HUES48 (cell line): ENCODE measurements around the gene PPP1R3C.

Experiments
- H3K27ac ChIP-seq: one replicate; pipeline ENCODE4 v1.7.0; 2013; ENCODE audit warnings: low read depth, low read length, inconsistent platforms
- H3K27me3 ChIP-seq: 2 replicates; pipeline ENCODE4 v1.6.1; 2013; ENCODE audit warnings: mild to moderate bottlenecking, low read length; ENCODE audit not compliant: control insufficient read depth, insufficient read depth
- H3K36me3 ChIP-seq: 2 replicates; pipeline ENCODE4 v1.6.1; 2013; ENCODE audit warnings: low read length; ENCODE audit not compliant: control insufficient read depth, insufficient read depth
- H3K4me1 ChIP-seq: 2 replicates; pipeline ENCODE4 v1.6.1; 2013; ENCODE audit warnings: mild to moderate bottlenecking, low read length; ENCODE audit not compliant: control insufficient read depth, insufficient read depth
- H3K4me3 ChIP-seq: 2 replicates; pipeline ENCODE4 v1.5.1; 2013; ENCODE audit warnings: mild to moderate bottlenecking, low read depth, low read length
- H3K9ac ChIP-seq: 2 replicates; pipeline ENCODE4 v1.6.1; 2013; ENCODE audit warnings: mild to moderate bottlenecking, low read depth, low read length, moderate library complexity
- H3K9me3 ChIP-seq: 2 replicates; pipeline ENCODE4 v1.6.1; 2013; ENCODE audit warnings: low read length; ENCODE audit not compliant: control insufficient read depth, insufficient read depth

PPP1R3C gene

DNA sequence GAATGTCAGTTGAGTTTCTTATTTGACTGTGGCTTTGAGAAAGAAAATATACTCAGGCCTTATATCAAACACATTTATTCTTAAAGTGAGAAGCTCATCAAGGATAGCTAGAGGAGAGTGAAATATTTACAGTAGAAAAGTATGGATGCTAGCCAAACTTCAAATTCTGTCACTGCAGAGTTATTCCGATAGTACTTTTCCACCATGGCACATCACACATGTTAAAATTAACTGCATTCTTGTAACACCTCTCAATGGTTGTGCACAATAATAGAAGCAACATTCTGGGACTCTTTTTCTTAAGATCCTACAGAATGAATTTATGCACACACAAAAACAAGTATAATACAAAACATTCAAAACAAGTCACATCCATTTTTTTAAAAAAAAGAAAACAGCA, 4.5 kb downstream of the PPP1R3C start:
- peaks cover 14% of the 10 kb centered on the region for H3K27me3 ChIP-seq
- peaks cover 2% of the 10 kb centered on the region; the same call in 1 of the 2 replicates for H3K9me3 ChIP-seq
- H3K4me3 ChIP-seq = no peak overlapping the region
- peaks cover 2% of the 10 kb centered on the region; the same call in 1 of the 2 replicates for H3K4me1 ChIP-seq
- H3K36me3 ChIP-seq = no peaks in the 10 kb centered on the region
- no peak overlapping the region for H3K27ac ChIP-seq
- no peak overlapping the region for H3K9ac ChIP-seq

DNA sequence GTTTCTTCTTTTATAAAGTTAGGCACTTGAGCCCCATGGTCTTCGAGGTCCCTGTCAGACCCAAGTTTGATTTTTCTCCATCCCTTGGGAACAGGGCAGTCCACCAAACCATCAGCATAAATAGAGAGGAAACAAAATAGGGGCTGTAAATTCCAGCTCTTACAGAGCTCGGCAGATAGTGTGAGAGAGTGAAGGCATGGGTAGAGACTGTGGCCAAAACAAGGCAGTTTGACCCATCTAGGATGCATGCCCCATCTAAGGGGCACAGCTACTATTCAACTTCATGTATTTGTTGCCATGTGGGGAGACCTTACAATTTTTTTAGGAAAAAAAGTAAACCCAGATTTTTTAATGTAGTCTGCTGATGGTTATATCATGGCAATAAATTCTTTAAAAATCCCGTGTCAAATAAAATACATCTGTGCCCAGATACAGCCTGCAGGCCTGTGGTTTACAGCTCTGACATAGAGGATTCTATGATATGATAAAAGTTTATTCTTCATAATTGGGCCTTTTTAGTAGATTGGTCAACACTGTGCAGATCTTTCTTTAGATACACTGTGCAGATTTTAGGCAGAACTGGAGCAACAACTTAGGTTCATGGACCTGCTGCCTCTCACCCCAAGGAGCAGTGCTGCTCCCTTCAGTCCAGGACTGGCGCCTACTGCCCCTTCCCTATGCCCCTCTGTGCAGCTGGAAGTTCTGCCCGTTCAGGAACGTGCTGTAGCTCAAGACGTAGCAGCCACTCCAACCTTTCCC, 5.3 kb downstream of the PPP1R3C start:
- no peak overlapping the region for H3K27ac ChIP-seq
- H3K27me3 ChIP-seq = peaks cover 7% of the 10 kb centered on the region

GRCh38 chr10:91626936-91627335, 5.9 kb downstream of the PPP1R3C start:
- Histone ChIP-seq H3K36me3 (no peaks in the 10 kb centered on the region), H3K9me3 (peaks cover 2% of the 10 kb centered on the region; the same call in 1 of the 2 replicates), H3K9ac (no peak overlapping the region), H3K27me3 (peaks cover under 1% of the 10 kb centered on the region), H3K27ac (no peak overlapping the region), H3K4me3 (no peak overlapping the region), H3K4me1 (no peaks in the 10 kb centered on the region)

More for the DNA sequence above, 5.3 kb downstream of the PPP1R3C start:
- Histone ChIP-seq H3K9ac (no peak overlapping the region), H3K4me1 (no peaks in the 10 kb centered on the region), H3K9me3 (peaks cover 2% of the 10 kb centered on the region; the same call in 1 of the 2 replicates), H3K36me3 (no peaks in the 10 kb centered on the region), H3K4me3 (no peak overlapping the region)

DNA sequence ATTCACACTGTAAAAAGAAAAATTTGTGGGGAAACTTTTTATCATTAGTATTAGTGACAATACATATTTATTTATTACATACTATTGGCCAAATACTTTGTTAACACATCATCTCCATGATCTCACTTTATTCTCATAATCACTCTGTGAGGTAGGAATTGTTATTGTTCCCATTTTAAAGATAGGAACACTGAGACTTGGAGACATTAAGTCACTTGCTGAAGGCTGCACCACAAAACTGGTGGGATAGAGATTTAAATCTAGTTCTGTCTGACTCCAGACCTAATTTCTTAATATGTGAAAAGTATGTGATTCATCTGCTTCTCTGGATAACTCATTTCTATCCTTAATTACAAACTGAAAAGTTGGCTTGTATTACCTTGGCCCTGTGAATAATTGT, 8.2 kb downstream of the PPP1R3C start:
- Histone ChIP-seq H3K9ac (no peak overlapping the region), H3K4me3 (no peak overlapping the region), H3K4me1 (no peaks in the 10 kb centered on the region), H3K27ac (no peak overlapping the region), H3K27me3 (no peaks in the 10 kb centered on the region), H3K36me3 (no peaks in the 10 kb centered on the region), H3K9me3 (peaks cover 2% of the 10 kb centered on the region; the same call in 1 of the 2 replicates)

DNA sequence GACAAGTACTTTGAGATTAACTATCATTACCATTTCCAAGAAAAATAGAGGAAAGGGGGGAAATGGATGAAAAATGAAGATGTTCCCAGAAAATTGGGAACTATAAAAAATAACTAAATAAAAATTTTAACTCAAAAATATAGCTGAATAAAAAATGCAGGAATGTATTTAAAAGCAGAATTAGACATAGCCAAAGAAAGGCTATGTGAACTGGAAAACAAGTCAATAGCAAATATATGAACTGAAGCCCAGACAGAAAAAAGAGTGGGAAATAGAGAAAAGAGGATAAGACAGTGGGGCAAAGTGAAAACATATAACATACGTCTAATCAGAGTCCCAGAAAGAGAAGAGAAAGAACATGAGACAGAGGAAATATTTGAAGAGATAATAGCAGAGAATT, 10.3 kb downstream of the PPP1R3C start:
- no peaks in the 10 kb centered on the region for H3K27me3 ChIP-seq
- H3K9me3 ChIP-seq = peaks cover 2% of the 10 kb centered on the region; the same call in 1 of the 2 replicates
- H3K27ac ChIP-seq = no peak overlapping the region
- H3K9ac ChIP-seq = no peak overlapping the region
- H3K4me3 ChIP-seq = no peak overlapping the region
- H3K4me1 ChIP-seq = no peaks in the 10 kb centered on the region
- H3K36me3 ChIP-seq = no peaks in the 10 kb centered on the region

DNA sequence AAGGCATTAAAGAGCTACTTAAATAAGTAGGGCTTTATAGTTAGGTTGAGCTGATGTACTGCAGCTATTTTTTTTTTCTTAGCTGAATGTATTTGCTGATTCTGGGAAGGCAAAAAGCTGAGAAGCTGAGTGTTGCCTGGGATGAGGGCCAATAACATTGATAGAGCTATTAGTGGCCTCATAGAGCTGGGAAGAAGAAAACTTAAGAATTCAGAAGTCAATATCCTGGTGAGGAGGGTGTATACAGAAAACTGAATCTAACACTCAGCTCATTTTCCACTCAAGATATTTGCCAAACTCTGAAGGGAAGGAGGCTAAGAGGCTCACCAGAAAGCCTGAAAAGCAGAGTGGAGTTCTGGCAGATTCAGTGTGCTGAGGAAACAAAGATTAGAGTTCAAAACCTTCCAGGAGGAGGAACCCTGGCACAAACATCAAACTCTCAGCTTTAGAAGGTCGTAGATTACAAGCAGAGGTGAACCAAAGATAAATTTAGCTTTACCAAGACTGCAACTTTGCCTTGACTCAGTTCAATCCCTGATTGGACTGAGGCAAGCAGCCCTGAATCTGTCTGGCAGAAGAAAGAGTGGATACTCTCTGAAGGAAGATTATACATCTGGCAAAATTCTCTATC, 11.3 kb downstream of the PPP1R3C start:
- H3K9ac ChIP-seq = no peak overlapping the region
- H3K27ac ChIP-seq = no peak overlapping the region
- peaks cover 2% of the 10 kb centered on the region; the same call in 1 of the 2 replicates for H3K9me3 ChIP-seq
- no peaks in the 10 kb centered on the region for H3K27me3 ChIP-seq
- no peaks in the 10 kb centered on the region for H3K36me3 ChIP-seq
- H3K4me1 ChIP-seq = no peaks in the 10 kb centered on the region
- no peak overlapping the region for H3K4me3 ChIP-seq

- Histone ChIP-seq H3K36me3 (no peaks in the 10 kb centered on the region), H3K27me3 (no peaks in the 10 kb centered on the region), H3K27ac (no peak overlapping the region), H3K4me1 (no peaks in the 10 kb centered on the region), H3K9ac (no peak overlapping the region), H3K9me3 (no peaks in the 10 kb centered on the region), H3K4me3 (no peak overlapping the region)
Observed at GRCh38 chr10:91617072-91617609, 15.7 kb downstream of the PPP1R3C start.

GRCh38 chr10:91616137-91616536, 16.7 kb downstream of the PPP1R3C start:
- Histone ChIP-seq H3K4me3 (no peak overlapping the region), H3K9me3 (no peaks in the 10 kb centered on the region), H3K27ac (no peak overlapping the region), H3K4me1 (no peaks in the 10 kb centered on the region), H3K36me3 (no peaks in the 10 kb centered on the region), H3K9ac (no peak overlapping the region), H3K27me3 (no peaks in the 10 kb centered on the region)

DNA sequence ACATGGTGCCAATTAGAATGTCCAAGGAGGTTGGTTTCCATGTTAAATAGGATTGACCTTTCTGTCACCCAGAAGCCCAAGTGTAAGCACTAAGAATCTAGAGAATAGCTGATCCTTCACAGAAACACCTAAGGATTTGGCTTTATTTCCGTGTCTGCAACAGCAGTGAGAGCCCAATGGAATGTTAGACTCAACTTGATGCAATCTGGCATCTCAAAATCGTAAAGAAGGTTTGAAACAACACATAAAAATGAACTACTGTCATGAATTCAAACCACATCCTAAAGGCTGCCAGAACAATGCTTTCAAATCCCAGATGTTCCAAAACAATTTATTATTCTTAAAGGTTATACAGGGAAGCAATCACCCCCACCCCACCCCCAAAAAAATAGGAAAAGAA, 18.6 kb downstream of the PPP1R3C start:
- no peaks in the 10 kb centered on the region for H3K36me3 ChIP-seq
- H3K4me3 ChIP-seq = no peak overlapping the region
- no peak overlapping the region for H3K27ac ChIP-seq
- H3K9me3 ChIP-seq = no peaks in the 10 kb centered on the region
- H3K27me3 ChIP-seq = no peaks in the 10 kb centered on the region
- H3K9ac ChIP-seq = no peak overlapping the region
- no peaks in the 10 kb centered on the region for H3K4me1 ChIP-seq

DNA sequence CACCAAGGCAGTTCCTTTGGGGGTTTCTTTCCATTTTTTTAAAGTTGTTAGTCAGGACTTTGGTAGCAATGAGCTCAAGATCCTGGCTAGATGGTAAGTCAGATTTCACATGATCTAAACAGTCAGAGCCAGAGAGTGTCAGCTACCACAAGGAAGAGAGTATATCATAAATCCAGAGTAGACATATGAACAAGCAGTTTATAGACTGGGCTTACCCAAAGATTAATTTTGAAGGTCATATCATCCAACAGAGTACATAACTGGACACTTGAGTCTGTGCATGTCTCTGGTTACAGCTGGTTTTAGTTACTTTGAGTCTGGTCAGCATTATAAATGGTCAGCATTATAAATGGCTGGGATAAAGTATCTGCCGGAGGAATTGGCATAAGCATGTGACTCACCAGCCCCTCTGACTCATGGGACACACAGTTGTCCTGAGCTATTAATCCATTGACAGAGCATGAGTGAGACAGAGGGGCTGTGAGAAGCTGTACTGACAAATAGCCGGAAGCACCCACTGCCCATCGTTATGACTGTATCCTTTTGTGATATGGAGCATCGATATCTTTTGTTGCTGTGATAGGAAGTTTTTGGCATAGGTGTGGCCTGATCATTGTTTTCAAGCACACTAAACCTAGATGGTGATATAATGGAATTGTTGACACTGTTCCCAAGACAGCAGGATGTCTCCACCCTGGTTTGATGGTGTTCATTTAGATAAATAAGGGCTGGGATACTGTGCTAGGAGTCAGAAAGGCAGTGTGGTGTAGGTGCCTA, 19.3 kb downstream of the PPP1R3C start:
- H3K27me3 ChIP-seq = no peaks in the 10 kb centered on the region
- H3K27ac ChIP-seq = no peak overlapping the region
- H3K9me3 ChIP-seq = no peaks in the 10 kb centered on the region
- H3K4me1 ChIP-seq = no peaks in the 10 kb centered on the region; the same call in 1 of the 2 replicates
- H3K36me3 ChIP-seq = no peaks in the 10 kb centered on the region
- H3K9ac ChIP-seq = no peak overlapping the region
- H3K4me3 ChIP-seq = no peak overlapping the region
